WTC11 (cell line): ENCODE results near the gene CREG2.

Experiments
- ARID4B ChIP-seq: sonication (generic); formaldehyde crosslinking; IDR thresholded peaks from 2 replicates; pipeline ENCODE4 v1.8.0; 2023; ENCODE audit warnings: missing genetic modification reagents, mild to moderate bottlenecking, borderline replicate concordance
- ATF3 ChIP-seq: sonication (generic); formaldehyde crosslinking; conservative IDR thresholded peaks from 2 replicates; pipeline ENCODE4 v1.8.1; 2022; ENCODE audit warnings: mild to moderate bottlenecking, missing genetic modification reagents
- CREM ChIP-seq: sonication (generic); formaldehyde crosslinking; IDR thresholded peaks from 2 replicates; pipeline ENCODE4 v1.8.1; 2022; ENCODE audit warnings: mild to moderate bottlenecking, missing genetic modification reagents, moderate library complexity
- CTCF ChIP-seq: fragments of 200-600 bp; IDR thresholded peaks from 2 replicates; pipeline ENCODE4 v1.8.0; 2022; ENCODE audit warnings: antibody characterized with exemption
- ETV6 ChIP-seq: sonication (generic); formaldehyde crosslinking; IDR thresholded peaks from 2 replicates; pipeline ENCODE4 v1.8.1; 2022; ENCODE audit warnings: mild to moderate bottlenecking, missing genetic modification reagents
- FOXK1 ChIP-seq: sonication (generic); formaldehyde crosslinking; IDR thresholded peaks from 2 replicates; pipeline ENCODE4 v1.8.0; 2022; ENCODE audit warnings: mild to moderate bottlenecking, moderate library complexity, missing genetic modification reagents
- FOXP1 ChIP-seq: sonication (generic); formaldehyde crosslinking; IDR thresholded peaks from 2 replicates; pipeline ENCODE4 v1.8.0; 2022; ENCODE audit warnings: missing genetic modification reagents, mild to moderate bottlenecking, moderate library complexity, borderline replicate concordance
- MAX ChIP-seq: sonication (generic); formaldehyde crosslinking; IDR thresholded peaks from 2 replicates; pipeline ENCODE4 v1.8.0; 2022; ENCODE audit warnings: mild to moderate bottlenecking, missing genetic modification reagents
- PREB ChIP-seq: sonication (generic); formaldehyde crosslinking; IDR thresholded peaks from 2 replicates; pipeline ENCODE4 v1.8.1; 2022; ENCODE audit warnings: mild to moderate bottlenecking, missing genetic modification reagents, moderate library complexity, borderline replicate concordance
- TCF7 ChIP-seq: sonication (generic); formaldehyde crosslinking; IDR thresholded peaks from 2 replicates; pipeline ENCODE4 v1.8.0; 2022; ENCODE audit warnings: mild to moderate bottlenecking, low read depth, missing genetic modification reagents, moderate library complexity
- ZNF416 ChIP-seq: fragments of 250-450 bp; sonication (Bioruptor Pico); IDR thresholded peaks from 2 replicates; pipeline ENCODE4 v1.9.0; 2021; ENCODE audit warnings: mild to moderate bottlenecking, inconsistent platforms
- ZNF512 ChIP-seq: sonication (generic); formaldehyde crosslinking; IDR thresholded peaks from 2 replicates; pipeline ENCODE4 v1.8.1; 2022; ENCODE audit warnings: missing genetic modification reagents, borderline replicate concordance

GRCh38 chr2:101296371-101296770, 90.9 kb downstream of the CREG2 start:
- no peak for TF ChIP-seq ZNF416 (CRISPR knock-in tag)
- no peak for TF ChIP-seq ETV6 (CRISPR knock-in tag)
- TF ChIP-seq FOXP1 (CRISPR knock-in tag): no peak
- TF ChIP-seq CTCF: no peak
- TF ChIP-seq FOXK1 (CRISPR knock-in tag): no peak
- no peak for TF ChIP-seq CREM (CRISPR knock-in tag)
- TF ChIP-seq ARID4B (CRISPR knock-in tag): no peak
- TF ChIP-seq ATF3 (CRISPR knock-in tag): no peak
- no peak for TF ChIP-seq TCF7 (CRISPR knock-in tag)
- no peak for TF ChIP-seq PREB (CRISPR knock-in tag)
- no peak for TF ChIP-seq MAX (CRISPR knock-in tag)
- TF ChIP-seq ZNF512 (CRISPR knock-in tag): no peak
